Measurements from ENCODE around the gene ZBTB47. TPM values are rescaled to one million over a fixed set of nuclear protein-coding genes. Genes with fewer than 3 reads are reported as not detected.
A peak's percentile ranks its signal among the peaks of the same experiment; 100 is the strongest.

The ZBTB47 gene
- total RNA-seq, 2 experiments from 2014 or later: 0.18 to 0.34 TPM

DNA sequence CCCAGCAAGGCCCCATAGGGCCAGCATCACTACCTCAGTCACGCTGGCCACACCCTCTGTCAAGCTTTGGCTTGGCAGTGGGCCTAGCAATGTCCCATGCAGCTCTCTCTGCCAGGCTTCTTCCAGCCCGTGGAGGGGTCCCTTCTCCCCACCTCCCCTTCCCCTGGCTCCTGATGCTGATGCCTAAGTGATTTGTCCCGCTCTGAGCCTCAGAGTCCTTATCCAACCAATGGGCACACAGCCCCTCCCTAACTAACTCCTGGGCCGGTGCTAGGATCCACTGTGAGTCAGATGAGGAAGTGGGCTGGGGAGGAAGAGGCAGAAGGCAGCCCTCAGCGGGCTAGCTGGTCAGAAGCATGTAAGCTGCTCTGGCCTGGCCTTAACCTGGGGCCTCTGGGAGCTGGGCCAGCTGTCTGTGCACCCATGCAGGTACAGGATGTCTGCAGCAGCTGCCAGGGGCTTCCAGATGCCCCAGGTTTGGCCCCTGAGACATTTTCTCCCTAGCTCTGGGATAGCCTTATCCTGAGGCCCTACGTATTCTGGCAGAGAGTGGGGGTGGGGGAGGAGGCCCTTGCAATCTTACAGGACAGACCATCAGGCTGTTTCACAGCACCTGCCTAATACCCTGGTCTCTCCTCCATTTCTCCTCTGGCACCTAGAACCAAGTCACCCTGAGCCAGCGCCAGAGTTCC, 740 bp upstream of the ZBTB47 start:
- peak; percentile 21 for DNase-seq
- Mint-ChIP-seq H3K4me1 (ENCODE audit: low read depth) (peaks cover 22% of the 10 kb centered on the region), H3K27me3 (ENCODE audit: low read depth) (peaks cover 2% of the 10 kb centered on the region), H3K4me3 (peak overlapping the region; percentile 27), H3K9me3 (ENCODE audit: insufficient read depth) (no peaks in the 10 kb centered on the region), H3K27ac (peak overlapping the region; percentile 18), H3K36me3 (ENCODE audit: low read depth) (peaks cover 7% of the 10 kb centered on the region)
- POLR2A ChIA-PET: interaction anchor here (2.4 kb wide), 1 partner anchor 11 kb away, joined by 7 read pairs; no protein-coding TSS in a partner anchor
- peak; percentile 32 for ATAC-seq
- CTCF ChIA-PET: interaction anchor here (0.9 to 2.5 kb wide), 6 partner anchors 16 to 187 kb away, joined by 3 to 11 read pairs (median 4); partner anchors contain the start of gene SEC22C

DNA sequence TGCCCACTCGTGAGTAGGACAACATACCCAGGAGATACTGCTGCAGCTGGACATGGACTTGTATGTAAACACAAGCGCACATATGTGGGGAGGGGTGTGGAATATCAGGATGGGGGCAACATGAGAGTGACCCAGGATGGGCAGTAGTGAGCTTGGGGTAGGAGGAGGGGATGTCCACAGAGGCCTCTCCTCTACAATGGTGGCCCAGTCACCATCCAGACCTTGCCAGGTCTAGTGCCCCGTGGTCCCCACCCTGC, 266 bp upstream of the ZBTB47 start:
- DNase-seq: peak; percentile 18
- H3K4me3 Mint-ChIP-seq: peak overlapping the region; percentile 27
- H3K27me3 Mint-ChIP-seq (ENCODE audit: low read depth): peaks cover 2% of the 10 kb centered on the region
- peaks cover 22% of the 10 kb centered on the region for H3K4me1 Mint-ChIP-seq (ENCODE audit: low read depth)
- ChIA-PET POLR2A (interaction anchor here (2.4 kb wide), 1 partner anchor 11 kb away, joined by 7 read pairs; no protein-coding TSS in a partner anchor), CTCF (interaction anchor here (0.9 to 2.5 kb wide), 3 partner anchors 46 to 92 kb away, joined by 3 to 11 read pairs (median 11); partner anchors contain the start of gene SEC22C)
- ATAC-seq: no peak
- no peak overlapping the region for H3K27ac Mint-ChIP-seq
- H3K9me3 Mint-ChIP-seq (ENCODE audit: insufficient read depth): no peaks in the 10 kb centered on the region
- peaks cover 4% of the 10 kb centered on the region for H3K36me3 Mint-ChIP-seq (ENCODE audit: low read depth)

DNA sequence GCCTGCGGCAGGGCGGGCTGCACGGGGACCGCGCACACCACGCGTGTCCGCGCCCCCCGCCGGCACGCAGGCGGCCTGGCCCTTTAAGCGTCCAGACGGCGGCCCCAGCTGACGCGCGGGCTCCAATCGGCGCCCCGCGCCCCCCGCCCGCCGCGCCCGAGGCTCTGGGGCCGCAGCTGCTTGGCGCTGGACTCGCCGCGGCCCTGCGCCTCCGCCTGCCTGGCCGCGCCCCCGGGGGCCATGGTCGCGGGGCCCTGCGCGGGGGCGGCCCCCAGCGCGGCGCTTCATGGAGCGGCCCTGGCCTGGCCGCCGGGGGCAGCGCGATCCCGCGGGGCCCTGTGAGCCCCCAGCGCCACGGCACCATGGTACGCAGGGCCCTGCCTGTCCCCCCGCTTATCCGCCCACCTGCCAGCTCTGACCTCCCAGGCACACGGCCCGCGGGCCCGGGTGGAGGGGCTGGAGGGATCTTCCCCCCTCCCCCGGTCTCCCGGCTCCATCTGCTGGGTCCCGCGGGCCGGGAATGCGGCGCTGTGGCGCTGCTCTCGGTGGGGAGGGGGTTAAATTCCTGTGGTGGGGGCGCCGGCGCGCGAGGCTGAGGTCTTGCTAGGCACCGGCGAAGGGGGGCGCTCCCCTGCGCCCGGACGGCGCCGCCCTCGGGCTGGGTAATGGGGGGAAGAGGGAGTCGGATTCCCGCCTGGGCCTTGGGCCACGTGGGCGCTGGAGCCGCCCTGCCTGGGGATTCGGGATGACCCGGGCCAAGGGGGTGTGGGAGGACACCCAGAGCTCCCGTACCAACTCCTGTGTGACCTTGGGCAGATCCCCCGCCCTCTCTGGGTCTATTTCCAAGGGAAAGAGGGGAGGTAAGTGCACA, 1.1 kb downstream of the ZBTB47 start:
- Mint-ChIP-seq H3K36me3 (ENCODE audit: low read depth) (peaks cover 1% of the 10 kb centered on the region), H3K27me3 (ENCODE audit: low read depth) (peaks cover 2% of the 10 kb centered on the region), H3K4me3 (no peak overlapping the region), H3K4me1 (ENCODE audit: low read depth) (peaks cover 22% of the 10 kb centered on the region), H3K27ac (no peak overlapping the region), H3K9me3 (ENCODE audit: insufficient read depth) (no peaks in the 10 kb centered on the region)
- ATAC-seq: peak; percentile 38
- no peak for DNase-seq
- ChIA-PET CTCF (interaction anchor here (1.3 kb wide), 1 partner anchor 71 kb away, joined by 3 read pairs; no protein-coding TSS in a partner anchor), POLR2A (no interaction called here)

DNA sequence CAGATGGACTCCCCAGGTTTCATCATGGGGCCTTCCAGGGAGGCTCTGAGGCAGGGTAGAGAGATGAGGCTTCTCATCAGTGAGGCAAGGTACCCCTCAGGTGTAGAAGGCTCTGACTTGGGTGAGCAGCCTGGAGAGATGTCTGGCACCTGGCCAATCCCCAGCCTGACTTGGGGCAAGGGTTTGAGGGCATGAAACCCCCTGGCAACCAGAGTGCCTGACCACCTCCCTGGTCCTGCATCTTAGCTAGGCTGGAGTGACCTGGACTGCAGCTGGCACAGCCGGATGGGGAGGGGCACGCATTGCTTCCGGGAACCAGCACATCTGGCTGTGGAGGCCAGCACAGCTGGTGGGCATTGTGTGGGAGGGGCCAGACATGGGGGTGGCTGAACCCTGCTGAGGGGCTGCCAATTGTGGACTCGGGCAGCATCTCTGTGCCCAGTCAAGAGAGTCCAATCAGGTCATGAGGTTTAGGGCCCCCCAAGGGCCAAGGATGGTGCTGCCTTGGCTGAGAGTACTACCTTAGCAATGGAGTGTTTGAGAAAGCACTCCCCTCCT, 1.9 kb downstream of the ZBTB47 start:
- Mint-ChIP-seq H3K9me3 (ENCODE audit: insufficient read depth) (no peaks in the 10 kb centered on the region), H3K4me3 (no peak overlapping the region)
- POLR2A ChIA-PET: no interaction called here

DNA sequence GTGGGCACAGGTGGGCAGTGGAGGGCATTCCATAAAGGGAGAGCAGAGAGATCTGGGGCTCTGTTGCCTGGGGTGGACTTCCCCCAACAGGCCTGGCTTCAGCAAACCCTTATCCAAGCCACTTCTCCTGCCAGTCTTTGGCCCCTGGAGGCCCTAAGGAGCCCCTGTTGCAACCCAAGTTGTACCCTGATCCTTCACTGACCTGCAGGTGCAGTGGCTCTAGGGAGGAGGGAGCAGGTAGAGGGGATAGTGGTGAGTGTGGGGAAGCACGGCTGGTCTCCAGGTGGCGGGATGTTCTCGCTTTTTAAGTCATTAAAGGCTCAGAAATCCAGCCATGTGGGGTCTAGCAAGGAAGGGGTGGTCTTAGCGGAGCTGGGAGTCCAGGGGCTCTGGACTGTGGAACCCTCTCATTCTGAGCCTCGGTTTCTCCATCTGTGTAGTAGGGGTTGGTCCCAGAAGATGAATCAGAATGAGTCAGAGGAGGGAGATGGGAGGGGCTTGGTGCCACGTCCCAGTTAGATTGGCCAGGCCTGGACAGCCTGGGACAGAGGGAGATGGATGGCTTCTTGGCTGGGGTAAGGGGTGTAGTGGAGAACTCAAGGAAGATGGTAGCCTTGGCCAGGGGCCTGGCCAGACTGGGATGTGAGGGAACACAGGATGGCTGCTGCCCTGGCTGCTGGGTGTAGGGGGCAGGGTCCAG, 2.6 kb downstream of the ZBTB47 start:
- DNase-seq: no peak
- ChIA-PET CTCF (no interaction called here), POLR2A (no interaction called here)
- H3K36me3 Mint-ChIP-seq (ENCODE audit: low read depth): no peaks in the 10 kb centered on the region
- H3K9me3 Mint-ChIP-seq (ENCODE audit: insufficient read depth): no peaks in the 10 kb centered on the region
- no peak for ATAC-seq
- no peak overlapping the region for H3K4me3 Mint-ChIP-seq
- H3K27me3 Mint-ChIP-seq (ENCODE audit: low read depth): peaks cover 2% of the 10 kb centered on the region
- no peak overlapping the region for H3K27ac Mint-ChIP-seq
- H3K4me1 Mint-ChIP-seq (ENCODE audit: low read depth): peaks cover 22% of the 10 kb centered on the region

More for the DNA sequence above, 1.9 kb downstream of the ZBTB47 start:
- no peaks in the 10 kb centered on the region for H3K36me3 Mint-ChIP-seq (ENCODE audit: low read depth)
- DNase-seq: no peak
- peaks cover 22% of the 10 kb centered on the region for H3K4me1 Mint-ChIP-seq (ENCODE audit: low read depth)
- ATAC-seq: no peak
- H3K27ac Mint-ChIP-seq: no peak overlapping the region
- H3K27me3 Mint-ChIP-seq (ENCODE audit: low read depth): peaks cover 2% of the 10 kb centered on the region
- CTCF ChIA-PET: no interaction called here

DNA sequence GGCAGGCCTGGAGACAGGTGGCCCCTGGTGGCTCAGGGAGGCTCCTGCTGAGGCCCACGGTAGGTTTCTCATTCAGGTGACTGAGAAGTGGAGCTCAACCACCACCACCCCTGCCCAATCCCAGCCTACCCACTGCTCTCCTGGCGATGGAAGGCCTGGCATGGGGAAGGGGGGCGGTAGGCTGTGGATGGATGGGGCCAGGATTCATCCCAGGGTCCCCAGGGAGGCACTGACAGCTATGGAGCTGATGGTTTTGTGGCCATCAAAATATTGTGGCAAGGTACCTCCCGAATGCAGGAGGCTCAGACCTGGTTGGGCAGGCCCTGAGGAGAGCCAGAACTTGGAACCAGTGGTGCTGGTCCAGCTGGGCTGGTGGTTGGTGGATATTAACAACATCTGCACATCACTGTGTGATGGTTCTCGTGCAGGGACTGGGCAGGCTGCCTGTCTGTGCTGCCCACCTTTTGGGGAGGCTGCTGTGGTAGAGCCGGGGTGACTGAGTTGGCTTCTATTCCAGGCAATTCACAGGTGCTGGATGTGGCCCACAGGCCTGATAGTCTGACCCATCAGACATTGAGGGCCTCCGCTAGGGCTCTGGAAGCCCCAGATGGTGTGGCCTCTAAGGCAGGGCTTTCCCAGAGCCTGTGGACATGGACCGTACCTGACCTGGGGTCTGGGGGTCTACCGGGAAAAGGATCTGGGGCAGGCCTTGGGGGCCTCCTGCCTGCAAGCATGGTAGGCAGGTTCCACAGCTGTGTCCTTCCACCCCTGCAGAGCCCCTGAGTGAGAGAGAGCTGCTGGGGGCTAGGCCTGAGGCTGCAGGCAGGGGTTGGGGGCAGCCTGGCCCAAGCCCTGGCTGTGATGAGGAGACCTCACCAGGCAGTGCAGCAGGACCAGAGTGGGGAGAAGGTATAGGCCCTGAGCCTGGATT, 3.4 kb downstream of the ZBTB47 start:
- H3K4me3 Mint-ChIP-seq: no peak overlapping the region
- ChIA-PET POLR2A (no interaction called here), CTCF (no interaction called here)
- no peaks in the 10 kb centered on the region for H3K36me3 Mint-ChIP-seq (ENCODE audit: low read depth)
- DNase-seq (no peak), ATAC-seq (no peak)
- H3K27me3 Mint-ChIP-seq (ENCODE audit: low read depth): peaks cover 2% of the 10 kb centered on the region
- no peak overlapping the region for H3K27ac Mint-ChIP-seq
- H3K9me3 Mint-ChIP-seq (ENCODE audit: insufficient read depth): no peaks in the 10 kb centered on the region
- H3K4me1 Mint-ChIP-seq (ENCODE audit: low read depth): peaks cover 21% of the 10 kb centered on the region

DNA sequence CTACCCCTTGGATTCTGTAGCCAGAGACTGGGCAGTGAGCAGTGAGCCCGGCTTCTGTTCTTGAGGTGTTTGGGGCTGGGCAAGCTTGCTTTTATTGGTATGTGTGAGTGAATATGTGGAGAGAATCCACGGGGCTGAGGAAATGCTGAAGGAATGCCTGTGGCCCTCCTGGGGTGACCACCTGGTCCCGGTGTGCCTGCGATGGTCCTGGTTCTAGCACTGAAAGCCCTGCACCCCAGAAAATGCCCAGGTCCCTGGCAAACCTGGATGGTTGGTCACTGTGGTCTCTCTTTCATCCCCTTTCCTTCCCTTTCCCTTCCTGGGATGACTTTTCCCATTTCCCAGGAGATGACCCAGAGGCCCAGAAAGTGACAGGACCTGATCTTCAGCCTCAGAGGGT, 4.2 kb downstream of the ZBTB47 start:
- Mint-ChIP-seq H3K27me3 (ENCODE audit: low read depth) (peaks cover 2% of the 10 kb centered on the region), H3K27ac (no peak overlapping the region), H3K4me3 (no peak overlapping the region), H3K9me3 (ENCODE audit: insufficient read depth) (no peaks in the 10 kb centered on the region), H3K4me1 (ENCODE audit: low read depth) (peaks cover 14% of the 10 kb centered on the region), H3K36me3 (ENCODE audit: low read depth) (no peaks in the 10 kb centered on the region)
- POLR2A ChIA-PET: no interaction called here
- DNase-seq (no peak), ATAC-seq (no peak)
- CTCF ChIA-PET: no interaction called here

DNA sequence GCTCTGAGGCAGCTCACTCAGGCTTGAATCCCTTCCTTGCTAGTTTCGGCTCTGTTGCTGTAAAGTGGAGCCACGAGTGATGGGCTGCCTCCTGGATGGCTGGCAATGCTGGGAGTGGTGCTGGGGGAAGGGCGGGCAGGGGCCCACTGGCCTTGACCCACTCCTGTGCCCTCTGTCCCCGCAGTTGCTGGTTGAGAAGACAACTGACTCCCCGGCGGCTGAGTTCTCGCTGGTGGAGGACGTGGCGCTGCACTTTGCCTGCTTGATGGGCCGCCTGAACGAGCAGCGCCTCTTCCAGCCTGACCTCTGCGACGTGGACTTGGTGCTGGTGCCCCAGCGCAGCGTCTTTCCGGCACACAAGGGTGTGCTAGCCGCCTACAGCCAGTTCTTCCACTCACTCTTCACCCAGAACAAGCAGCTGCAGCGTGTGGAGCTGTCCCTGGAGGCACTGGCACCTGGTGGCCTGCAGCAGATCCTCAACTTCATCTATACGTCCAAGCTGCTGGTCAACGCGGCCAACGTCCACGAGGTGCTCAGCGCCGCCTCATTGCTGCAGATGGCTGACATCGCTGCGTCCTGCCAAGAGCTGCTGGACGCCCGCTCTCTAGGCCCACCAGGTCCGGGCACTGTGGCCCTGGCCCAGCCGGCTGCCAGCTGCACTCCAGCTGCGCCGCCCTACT, 4.7 kb downstream of the ZBTB47 start:
- no peaks in the 10 kb centered on the region for H3K36me3 Mint-ChIP-seq (ENCODE audit: low read depth)
- DNase-seq (no peak), ATAC-seq (no peak)
- POLR2A ChIA-PET: no interaction called here
- no peak overlapping the region for H3K4me3 Mint-ChIP-seq
- H3K27me3 Mint-ChIP-seq (ENCODE audit: low read depth): peaks cover 2% of the 10 kb centered on the region
- no peaks in the 10 kb centered on the region for H3K9me3 Mint-ChIP-seq (ENCODE audit: insufficient read depth)
- CTCF ChIA-PET: no interaction called here
- H3K27ac Mint-ChIP-seq: no peak overlapping the region
- H3K4me1 Mint-ChIP-seq (ENCODE audit: low read depth): peaks cover 8% of the 10 kb centered on the region

DNA sequence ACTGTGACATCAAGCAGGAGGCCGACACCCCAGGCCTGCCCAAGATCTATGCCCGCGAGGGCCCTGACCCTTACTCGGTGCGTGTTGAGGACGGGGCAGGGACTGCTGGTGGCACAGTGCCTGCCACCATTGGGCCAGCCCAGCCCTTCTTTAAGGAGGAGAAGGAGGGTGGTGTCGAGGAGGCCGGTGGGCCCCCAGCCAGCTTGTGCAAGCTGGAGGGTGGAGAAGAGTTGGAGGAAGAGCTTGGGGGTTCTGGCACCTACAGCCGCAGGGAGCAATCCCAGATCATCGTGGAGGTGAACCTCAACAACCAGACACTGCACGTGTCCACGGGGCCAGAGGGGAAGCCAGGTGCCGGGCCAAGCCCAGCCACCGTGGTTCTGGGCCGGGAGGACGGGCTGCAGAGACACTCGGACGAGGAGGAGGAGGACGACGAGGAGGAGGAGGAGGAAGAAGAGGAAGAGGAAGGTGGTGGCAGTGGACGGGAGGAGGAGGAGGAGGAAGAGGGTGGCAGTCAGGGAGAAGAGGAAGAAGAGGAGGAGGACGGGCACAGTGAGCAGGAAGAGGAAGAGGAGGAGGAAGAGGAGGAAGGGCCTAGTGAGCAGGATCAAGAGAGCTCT, 5.4 kb downstream of the ZBTB47 start:
- Mint-ChIP-seq H3K36me3 (ENCODE audit: low read depth) (no peaks in the 10 kb centered on the region), H3K27ac (peak overlapping the region; percentile 39), H3K27me3 (ENCODE audit: low read depth) (no peaks in the 10 kb centered on the region), H3K4me3 (no peak overlapping the region), H3K4me1 (ENCODE audit: low read depth) (peaks cover 1% of the 10 kb centered on the region), H3K9me3 (ENCODE audit: insufficient read depth) (no peaks in the 10 kb centered on the region)
- ATAC-seq: no peak
- ChIA-PET POLR2A (no interaction called here), CTCF (no interaction called here)
- no peak for DNase-seq

DNA sequence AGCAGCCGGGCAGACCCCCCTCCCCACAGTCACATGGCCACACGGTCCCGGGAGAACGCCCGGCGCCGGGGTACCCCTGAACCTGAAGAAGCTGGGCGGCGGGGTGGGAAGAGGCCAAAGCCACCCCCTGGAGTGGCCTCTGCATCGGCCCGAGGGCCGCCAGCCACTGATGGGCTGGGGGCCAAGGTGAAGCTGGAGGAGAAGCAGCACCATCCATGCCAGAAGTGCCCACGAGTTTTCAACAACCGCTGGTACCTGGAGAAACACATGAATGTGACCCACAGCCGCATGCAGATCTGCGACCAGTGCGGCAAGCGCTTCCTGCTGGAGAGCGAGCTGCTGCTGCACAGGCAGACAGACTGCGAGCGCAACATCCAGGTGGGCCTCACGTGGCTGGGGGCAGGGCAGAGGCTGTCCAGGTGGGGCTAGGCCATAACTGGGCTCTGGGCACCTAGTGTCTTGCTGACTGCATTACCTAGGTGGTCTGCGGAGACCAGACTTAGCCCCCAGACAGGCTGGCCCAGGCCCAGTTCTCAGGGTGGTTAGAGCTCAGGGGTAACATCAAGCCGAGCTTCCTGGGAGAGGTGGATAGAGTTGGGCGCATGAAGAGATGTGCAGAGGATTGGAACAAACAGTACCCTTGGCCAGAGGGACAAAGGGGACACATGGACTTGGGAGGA, 6.1 kb downstream of the ZBTB47 start:
- Mint-ChIP-seq H3K36me3 (ENCODE audit: low read depth) (no peaks in the 10 kb centered on the region), H3K4me1 (ENCODE audit: low read depth) (no peaks in the 10 kb centered on the region), H3K27me3 (ENCODE audit: low read depth) (no peaks in the 10 kb centered on the region), H3K4me3 (no peak overlapping the region), H3K9me3 (ENCODE audit: insufficient read depth) (no peaks in the 10 kb centered on the region), H3K27ac (no peak overlapping the region)
- CTCF ChIA-PET: no interaction called here
- POLR2A ChIA-PET: interaction anchor here (0.6 kb wide), 1 partner anchor 156 kb away, joined by 3 read pairs; no protein-coding TSS in a partner anchor
- ATAC-seq (no peak), DNase-seq (no peak)
